CD14-positive monocyte (primary cell): Measurements from ENCODE around the gene PRF1. TPM values are rescaled to one million over a fixed set of nuclear protein-coding genes. Genes with fewer than 3 reads are reported as not detected.

Experiments used
- DNase-seq, 3 donors: peaks; one replicate each; pipeline ENCODE4 v3.0.0-alpha.2; 2011 to 2022
- H2AFZ ChIP-seq: 2 replicates; pipeline ENCODE4 v1.6.0; 2012; ENCODE audit warnings: mild to moderate bottlenecking, low read depth, low read length, inconsistent platforms; ENCODE audit not compliant: insufficient read depth, poor library complexity, severe bottlenecking
- H3K27ac ChIP-seq, 2 donors: 1 replicate in 1 of 2; 2 replicates in 1 of 2; pipeline ENCODE4 v1.5.1; 2012 to 2013; ENCODE audit warnings: low read length in 2 of 2, control low read depth in 1 of 2, inconsistent platforms in 1 of 2, low read depth in 1 of 2, mild to moderate bottlenecking in 1 of 2
- H3K27me3 ChIP-seq, 2 donors: one replicate each; pipeline versions ENCODE4 v1.6.0 to v1.6.1; 2011 to 2013; ENCODE audit warnings: low read length in 2 of 2; ENCODE audit not compliant: control insufficient read depth in 2 of 2, insufficient read depth in 2 of 2
- H3K36me3 ChIP-seq, 2 donors: replicated peaks in 1 of 2; 1 replicate in 1 of 2; 2 replicates in 1 of 2; pipeline versions ENCODE4 v1.5.1 to v1.6.1; 2012 to 2013; ENCODE audit warnings: low read length in 2 of 2, control low read depth in 1 of 2, inconsistent platforms in 1 of 2, mild to moderate bottlenecking in 1 of 2; ENCODE audit not compliant: insufficient read depth in 2 of 2, control insufficient read depth in 1 of 2
- H3K4me1 ChIP-seq, 2 donors: 1 replicate in 1 of 2; 2 replicates in 1 of 2; pipeline versions ENCODE4 v1.5.1 to v1.6.1; 2012 to 2013; ENCODE audit warnings: low read length in 2 of 2, control low read depth in 1 of 2, inconsistent platforms in 1 of 2, mild to moderate bottlenecking in 1 of 2, moderate library complexity in 1 of 2; ENCODE audit not compliant: insufficient read depth in 2 of 2, control insufficient read depth in 1 of 2
- H3K4me2 ChIP-seq: replicated peaks from 2 replicates; pipeline ENCODE3; 2012; ENCODE audit warnings: low read length, moderate library complexity, mild to moderate bottlenecking; ENCODE audit not compliant: poor library complexity, severe bottlenecking; ENCODE audit errors: extremely low read depth
- H3K4me3 ChIP-seq, 3 experiments: fragments of 200-600 bp in 1 of 3; sonication (generic) in 1 of 3; replicated peaks in 1 of 3; 1 replicate in 2 of 3; 2 replicates in 1 of 3; pipeline ENCODE4 v1.5.1; 2011 to 2013; ENCODE audit warnings: low read length in 3 of 3, mild to moderate bottlenecking in 3 of 3, control low read depth in 2 of 3, low read depth in 2 of 3, inconsistent platforms in 1 of 3, moderate library complexity in 1 of 3
- H3K79me2 ChIP-seq: 2 replicates; pipeline ENCODE4 v1.6.0; 2012; ENCODE audit warnings: mild to moderate bottlenecking, control low read depth, inconsistent platforms, low read length, moderate library complexity; ENCODE audit not compliant: insufficient read depth
- H3K9ac ChIP-seq: 2 replicates; pipeline ENCODE4 v1.6.0; 2017; ENCODE audit warnings: low read length, mild to moderate bottlenecking; ENCODE audit not compliant: insufficient read depth, poor library complexity, severe bottlenecking
- H3K9me3 ChIP-seq, 2 donors: replicated peaks in 1 of 2; 1 replicate in 1 of 2; 2 replicates in 1 of 2; pipeline versions ENCODE4 v1.5.1 to v1.6.1; 2012 to 2013; ENCODE audit warnings: low read length in 2 of 2, control low read depth in 1 of 2; ENCODE audit not compliant: control insufficient read depth in 1 of 2, insufficient read depth in 1 of 2
- H4K20me1 ChIP-seq: 2 replicates; pipeline ENCODE4 v1.6.0; 2012; ENCODE audit warnings: mild to moderate bottlenecking, low read length, control low read depth, moderate library complexity; ENCODE audit not compliant: insufficient read depth
- H3K27ac Mint-ChIP-seq, 7 donors: one replicate each; pipeline ENCODE4 v1.8.0; 2020; ENCODE audit warnings: mild to moderate bottlenecking in 7 of 7, mixed read lengths in 7 of 7, moderate library complexity in 6 of 7, inconsistent platforms in 2 of 7
- H3K27me3 Mint-ChIP-seq, 3 donors: one replicate each; pipeline ENCODE4 v1.8.0; 2021 to 2022; ENCODE audit warnings: low read depth in 3 of 3, mild to moderate bottlenecking in 3 of 3, mixed read lengths in 3 of 3, moderate library complexity in 3 of 3, inconsistent platforms in 1 of 3
- H3K36me3 Mint-ChIP-seq, 2 donors: one replicate each; pipeline ENCODE4 v1.8.0; 2020; ENCODE audit warnings: mixed read lengths in 2 of 2, inconsistent platforms in 1 of 2, mild to moderate bottlenecking in 1 of 2
- H3K4me1 Mint-ChIP-seq: one replicate; pipeline ENCODE4 v1.8.0; 2020; ENCODE audit warnings: mild to moderate bottlenecking, mixed read lengths
- H3K4me3 Mint-ChIP-seq, 2 donors: one replicate each; pipeline ENCODE4 v1.8.0; 2020; ENCODE audit warnings: mild to moderate bottlenecking in 2 of 2, mixed read lengths in 2 of 2, moderate library complexity in 1 of 2
- H3K9me3 Mint-ChIP-seq, 7 donors: one replicate each; pipeline ENCODE4 v1.8.0; 2020 to 2022; ENCODE audit warnings: mixed read lengths in 7 of 7, mild to moderate bottlenecking in 6 of 7, moderate library complexity in 6 of 7, inconsistent platforms in 2 of 7
- WGBS: methylation state at CpG from one replicate; pipeline ENCODE4 v1.1.5; 2013; ENCODE audit warnings: missing lambda C conversion rate; ENCODE audit not compliant: insufficient coverage; 5-methylcytosine and 5-hydroxymethylcytosine counted together
- intact Hi-C, 2 donors: fragments of 100-400 bp; cut with micrococcal nuclease; formaldehyde crosslinking; loops; one replicate each; pipeline versions ENCODE4 v1.15.0 to v1.15.1; 2023
- polyA plus RNA-seq, 3 donors: library from polyadenylated mRNA; depleted of rRNA in 1 of 3; unstranded in 2 of 3; stranded (reverse) in 1 of 3; fragments of 300-500 nt in 2 of 3; fragments of >200 nt in 1 of 3; fragmentation: Illumina TruSeq in 2 of 3; gene quantifications; 1 replicate in 2 of 3; 2 replicates in 1 of 3; pipeline ENCODE4 v1.2.3, GENCODE V29; 2012 to 2021
- TF ChIP-seq, protein P1 (sequence below): fragments of 200-600 bp; IDR thresholded peaks from one replicate; pipeline ENCODE4 v1.8.0; 2022; ENCODE audit warnings: antibody characterized with exemption, mild to moderate bottlenecking

PRF1 gene
- polyA plus RNA-seq, 3 donors = 0.09 to 2.7 (median 2.4) TPM

DNA sequence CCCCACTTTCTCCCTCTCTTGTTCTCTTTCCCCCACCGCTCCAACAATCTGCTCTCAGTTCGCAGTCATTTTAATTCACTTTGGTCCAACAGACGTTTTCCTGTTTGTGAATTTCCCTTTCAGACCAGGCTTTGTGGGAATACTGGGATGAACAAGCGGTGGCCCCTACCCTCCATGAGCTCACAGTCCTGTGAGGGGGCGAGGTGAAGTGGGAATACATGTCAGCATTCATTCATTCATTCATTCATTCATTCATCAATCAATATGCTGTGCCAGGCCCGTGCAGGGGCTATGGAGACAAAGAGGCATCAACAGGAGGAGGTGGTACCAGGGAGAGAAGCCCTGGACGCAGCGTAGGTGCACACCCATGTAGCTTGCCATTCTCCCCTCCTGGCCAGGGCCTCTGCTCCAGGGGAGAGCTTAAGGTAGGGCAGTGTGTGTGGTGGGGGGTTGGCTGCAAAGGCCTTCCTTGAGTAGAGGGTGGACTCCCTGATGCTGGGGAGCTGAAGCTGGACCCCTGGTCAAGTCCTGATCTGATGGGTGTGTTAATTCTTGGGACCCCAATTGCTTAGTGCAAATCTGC lies 16.1 kb downstream of the PRF1 start:
- intact Hi-C loops = no loop called here

DNA sequence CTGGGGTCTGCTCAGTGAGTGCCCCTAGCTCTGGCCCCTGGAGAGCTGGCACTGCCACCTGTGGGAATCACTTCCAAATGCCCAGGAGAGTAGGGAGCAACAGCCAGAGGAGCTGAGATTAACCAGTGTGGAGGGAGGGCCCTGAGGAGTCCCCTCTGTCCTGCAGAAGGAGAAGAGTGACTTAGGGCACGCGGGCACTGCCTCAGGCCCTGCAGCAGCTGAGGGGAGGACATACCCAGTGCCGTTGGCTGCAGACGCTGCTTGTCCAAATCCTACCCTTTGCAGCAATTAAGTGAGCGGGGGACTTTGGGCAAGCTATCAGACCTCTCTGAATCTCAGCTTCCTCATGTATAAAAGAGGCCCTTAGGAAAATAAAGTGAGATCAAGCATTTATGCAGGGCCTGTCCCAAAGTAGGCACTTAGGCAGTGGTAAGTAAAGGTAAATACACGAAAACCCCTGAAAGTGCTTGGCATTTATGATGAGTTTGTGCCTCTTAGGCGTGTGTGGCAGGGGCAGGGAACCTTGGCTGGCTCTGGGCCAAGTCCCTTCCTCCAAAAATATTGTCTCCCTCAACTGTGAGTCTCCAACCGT lies 16.9 kb downstream of the PRF1 start:
- H3K9me3 ChIP-seq = no peaks in the 10 kb centered on the region
- no peaks in the 10 kb centered on the region for H3K9me3 Mint-ChIP-seq
- H3K36me3 Mint-ChIP-seq = no peaks in the 10 kb centered on the region
- H4K20me1 ChIP-seq = no peaks in the 10 kb centered on the region
- H3K27me3 Mint-ChIP-seq = peaks cover 0 to 10% (median 6%) of the 10 kb centered on the region in 3 donors
- H3K27ac ChIP-seq = no peak overlapping the region
- intact Hi-C loops = no loop called here
- 60% methylated on average over 1 of the region's 8 CpGs for WGBS
- no peak overlapping the region for H3K4me3 Mint-ChIP-seq
- H2AFZ ChIP-seq = no peak overlapping the region
- H3K4me2 ChIP-seq = no peak overlapping the region
- H3K4me1 Mint-ChIP-seq = peaks cover 10% of the 10 kb centered on the region
- no peak overlapping the region for H3K9ac ChIP-seq
- H3K79me2 ChIP-seq = no peaks in the 10 kb centered on the region
- peaks cover 0 to 6% of the 10 kb centered on the region in 2 donors for H3K4me1 ChIP-seq
- no peaks in the 10 kb centered on the region for H3K36me3 ChIP-seq
- H3K27ac Mint-ChIP-seq = no peak overlapping the region
- no peaks in the 10 kb centered on the region for H3K27me3 ChIP-seq
- no peak for DNase-seq
- TF ChIP-seq, protein P1, sequence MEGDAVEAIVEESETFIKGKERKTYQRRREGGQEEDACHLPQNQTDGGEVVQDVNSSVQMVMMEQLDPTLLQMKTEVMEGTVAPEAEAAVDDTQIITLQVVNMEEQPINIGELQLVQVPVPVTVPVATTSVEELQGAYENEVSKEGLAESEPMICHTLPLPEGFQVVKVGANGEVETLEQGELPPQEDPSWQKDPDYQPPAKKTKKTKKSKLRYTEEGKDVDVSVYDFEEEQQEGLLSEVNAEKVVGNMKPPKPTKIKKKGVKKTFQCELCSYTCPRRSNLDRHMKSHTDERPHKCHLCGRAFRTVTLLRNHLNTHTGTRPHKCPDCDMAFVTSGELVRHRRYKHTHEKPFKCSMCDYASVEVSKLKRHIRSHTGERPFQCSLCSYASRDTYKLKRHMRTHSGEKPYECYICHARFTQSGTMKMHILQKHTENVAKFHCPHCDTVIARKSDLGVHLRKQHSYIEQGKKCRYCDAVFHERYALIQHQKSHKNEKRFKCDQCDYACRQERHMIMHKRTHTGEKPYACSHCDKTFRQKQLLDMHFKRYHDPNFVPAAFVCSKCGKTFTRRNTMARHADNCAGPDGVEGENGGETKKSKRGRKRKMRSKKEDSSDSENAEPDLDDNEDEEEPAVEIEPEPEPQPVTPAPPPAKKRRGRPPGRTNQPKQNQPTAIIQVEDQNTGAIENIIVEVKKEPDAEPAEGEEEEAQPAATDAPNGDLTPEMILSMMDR = no peak
- no peak overlapping the region for H3K4me3 ChIP-seq

More for the DNA sequence above, 16.1 kb downstream of the PRF1 start:
- peaks cover 0 to 6% of the 10 kb centered on the region in 2 donors for H3K4me1 ChIP-seq
- 91% methylated on average over 5 of the region's 8 CpGs for WGBS
- H3K4me3 Mint-ChIP-seq = no peak overlapping the region
- no peak overlapping the region for H3K9ac ChIP-seq
- no peaks in the 10 kb centered on the region for H3K27me3 ChIP-seq
- H3K9me3 Mint-ChIP-seq = no peaks in the 10 kb centered on the region
- TF ChIP-seq, protein P1 = no peak
- no peaks in the 10 kb centered on the region for H4K20me1 ChIP-seq
- no peak overlapping the region for H3K27ac ChIP-seq
- no peaks in the 10 kb centered on the region for H3K9me3 ChIP-seq
- H3K4me3 ChIP-seq = no peak overlapping the region
- peaks cover 10% of the 10 kb centered on the region for H3K4me1 Mint-ChIP-seq
- H3K27ac Mint-ChIP-seq = no peak overlapping the region
- DNase-seq = no peak
- H3K27me3 Mint-ChIP-seq = peaks cover 0 to 10% (median 6%) of the 10 kb centered on the region in 3 donors
- H2AFZ ChIP-seq = no peak overlapping the region
- no peaks in the 10 kb centered on the region for H3K36me3 Mint-ChIP-seq
- no peaks in the 10 kb centered on the region for H3K36me3 ChIP-seq
- H3K4me2 ChIP-seq = no peak overlapping the region
- no peaks in the 10 kb centered on the region for H3K79me2 ChIP-seq
